Hepatocyte (in vitro differentiated cells): Measurements from ENCODE around the gene BATF2.

ENCODE experiments used
- CTCF ChIP-seq: fragments of 200-600 bp; sonication (generic); IDR thresholded peaks from 2 replicates; pipeline ENCODE4 v1.5.1; 2016; ENCODE audit warnings: antibody characterized with exemption, mild to moderate bottlenecking; ENCODE audit not compliant: poor library complexity
- EZH2 ChIP-seq: fragments of 200-600 bp; sonication (generic); IDR thresholded peaks from 2 replicates; pipeline ENCODE4 v1.6.1; 2016; ENCODE audit warnings: antibody characterized with exemption, mild to moderate bottlenecking, borderline replicate concordance
- EZH2phosphoT487 ChIP-seq: fragments of 200-600 bp; sonication (generic); IDR thresholded peaks from one replicate; pipeline ENCODE4 v1.6.1; 2018; ENCODE audit warnings: antibody characterized with exemption, mild to moderate bottlenecking, low read depth, moderate library complexity; ENCODE audit not compliant: unreplicated experiment, severe bottlenecking

- TF ChIP-seq CTCF (no peak), EZH2phosphoT487 (no peak), EZH2 (no peak)
Measured at GRCh38 chr11:64969209-64969608, 27.6 kb downstream of the BATF2 start.
